HepG2 (cell line): ENCODE results near the gene LRRC3. TPM values are rescaled to one million over a fixed set of nuclear protein-coding genes. Genes with fewer than 3 reads are reported as not detected.

Experiments
- AKAP8 ChIP-seq: sonication (generic); formaldehyde crosslinking; IDR thresholded peaks from 2 replicates; pipeline ENCODE4 v1.5.1; 2020; ENCODE audit warnings: mild to moderate bottlenecking, missing genetic modification reagents
- ATRX ChIP-seq: sonication (generic); formaldehyde crosslinking; IDR thresholded peaks from 2 replicates; pipeline ENCODE4 v1.4.0; 2020; ENCODE audit warnings: missing genetic modification reagents, borderline replicate concordance
- BRCA1 ChIP-seq: sonication (generic); formaldehyde crosslinking; IDR thresholded peaks from 2 replicates; pipeline ENCODE4 v1.4.0; 2020; ENCODE audit warnings: missing genetic modification reagents
- DRAP1 ChIP-seq: IDR thresholded peaks from 2 replicates; pipeline ENCODE4 v1.6.1; 2016; ENCODE audit warnings: missing genetic modification reagents, missing compliant biosample characterization
- KLF12 ChIP-seq: sonication (generic); formaldehyde crosslinking; IDR thresholded peaks from 2 replicates; pipeline ENCODE4 v1.4.0; 2020; ENCODE audit warnings: missing genetic modification reagents, borderline replicate concordance
- MBNL3 ChIP-seq: fragments of 250-450 bp; sonication (Bioruptor Pico); conservative IDR thresholded peaks from 2 replicates; pipeline ENCODE4 v1.8.0; 2022; ENCODE audit warnings: mild to moderate bottlenecking, inconsistent platforms
- MTA3 ChIP-seq: sonication (generic); formaldehyde crosslinking; IDR thresholded peaks from 2 replicates; pipeline ENCODE4 v1.4.0; 2020; ENCODE audit warnings: missing genetic modification reagents
- RARA ChIP-seq: IDR thresholded peaks from 2 replicates; pipeline ENCODE4 v1.6.1; 2016; ENCODE audit warnings: missing genetic modification reagents, missing compliant biosample characterization
- REL ChIP-seq: sonication (generic); formaldehyde crosslinking; conservative IDR thresholded peaks from 2 replicates; pipeline ENCODE4 v1.8.0; 2022; ENCODE audit warnings: mild to moderate bottlenecking, missing genetic modification reagents, moderate library complexity
- TRIM24 ChIP-seq: sonication (generic); formaldehyde crosslinking; IDR thresholded peaks from 2 replicates; pipeline ENCODE4 v1.8.0; 2022; ENCODE audit warnings: mild to moderate bottlenecking, missing genetic modification reagents
- ZBTB4 ChIP-seq: sonication (generic); formaldehyde crosslinking; IDR thresholded peaks from 2 replicates; pipeline ENCODE4 v1.4.0; 2020; ENCODE audit warnings: missing genetic modification reagents, mild to moderate bottlenecking, borderline replicate concordance
- ZFP37 ChIP-seq: sonication (generic); formaldehyde crosslinking; IDR thresholded peaks from 2 replicates; pipeline ENCODE4 v1.4.0; 2020; ENCODE audit warnings: missing genetic modification reagents, borderline replicate concordance
- ZFY ChIP-seq: sonication (generic); formaldehyde crosslinking; IDR thresholded peaks from 2 replicates; pipeline ENCODE4 v1.4.0; 2020; ENCODE audit warnings: missing genetic modification reagents
- ZKSCAN1 ChIP-seq: fragments of 150-350 bp; IDR thresholded peaks from 2 replicates; pipeline ENCODE4 v1.6.1; 2014; ENCODE audit warnings: low read length
- ZMYM2 ChIP-seq: sonication (generic); formaldehyde crosslinking; IDR thresholded peaks from 2 replicates; pipeline ENCODE4 v1.8.0; 2022; ENCODE audit warnings: mild to moderate bottlenecking, missing genetic modification reagents
- ZNF253 ChIP-seq: sonication (generic); formaldehyde crosslinking; IDR thresholded peaks from 2 replicates; pipeline ENCODE4 v1.8.0; 2022; ENCODE audit warnings: mild to moderate bottlenecking, missing genetic modification reagents, borderline replicate concordance
- ZNF30 ChIP-seq: sonication (generic); formaldehyde crosslinking; IDR thresholded peaks from 2 replicates; pipeline ENCODE4 v1.5.0; 2020; ENCODE audit warnings: mild to moderate bottlenecking, missing genetic modification reagents
- ZNF552 ChIP-seq: sonication (generic); formaldehyde crosslinking; IDR thresholded peaks from 2 replicates; pipeline ENCODE4 v1.9.0; 2022; ENCODE audit warnings: missing genetic modification reagents, mild to moderate bottlenecking, borderline replicate concordance
- ZNF687 ChIP-seq: sonication (generic); formaldehyde crosslinking; IDR thresholded peaks from 2 replicates; pipeline ENCODE4 v1.5.1; 2020; ENCODE audit warnings: mild to moderate bottlenecking, missing genetic modification reagents, moderate library complexity
- ZNF879 ChIP-seq: sonication (generic); formaldehyde crosslinking; IDR thresholded peaks from 2 replicates; pipeline ENCODE4 v1.8.1; 2023; ENCODE audit warnings: missing genetic modification reagents
- ZSCAN20 ChIP-seq: sonication (generic); formaldehyde crosslinking; IDR thresholded peaks from 2 replicates; pipeline ENCODE4 v1.4.0; 2020; ENCODE audit warnings: missing genetic modification reagents, mild to moderate bottlenecking, borderline replicate concordance
- ZSCAN9 ChIP-seq: IDR thresholded peaks from 2 replicates; pipeline ENCODE4 v1.6.1; 2016; ENCODE audit warnings: borderline replicate concordance
- polyA plus RNA-seq, 8 experiments: library from polyadenylated mRNA; depleted of rRNA in 3 of 8; stranded (reverse) in 7 of 8; unstranded in 1 of 8; fragments of >200 nt; fragmentation: Illumina TruSeq in 4 of 8; extraction: Trizol in 4 of 8; gene quantifications; 2 replicates each; pipeline versions ENCODE4 v1.2.1 to v1.2.3, GENCODE V29; 2011 to 2016; ENCODE audit warnings: low read depth in 4 of 8, missing spikeins in 1 of 8, mixed read lengths in 1 of 8; ENCODE audit not compliant: insufficient read depth in 1 of 8
- total RNA-seq, 5 experiments: library from RNA; depleted of rRNA; stranded (reverse); fragments of >200 nt; fragmentation: Illumina TruSeq; extraction: Trizol; gene quantifications; 2 replicates each; pipeline ENCODE4 v1.2.3, GENCODE V29; 2016; ENCODE audit warnings: low read depth in 1 of 5

Gene LRRC3
- total and polyA plus RNA-seq, 2 of the 13 experiments (the other 11 are each of a cell fraction or from before 2014, with no cell fraction given), result 4.8 to 16.5 TPM

- TF ChIP-seq DRAP1 (CRISPR knock-in tag) (no peak), ZNF687 (CRISPR knock-in tag) (peak; percentile 71), REL (CRISPR knock-in tag) (no peak), KLF12 (no peak), ZFY (CRISPR knock-in tag) (no peak), TRIM24 (CRISPR knock-in tag) (0 out of 2 replicates have a peak, but pooled peaks have one; percentile 29), ZNF552 (CRISPR knock-in tag) (no peak), ZBTB4 (0 out of 2 replicates have a peak, but pooled peaks have one; percentile 28), ZMYM2 (no peak), ATRX (CRISPR knock-in tag) (no peak), MTA3 (CRISPR knock-in tag) (no peak), AKAP8 (CRISPR knock-in tag) (no peak), ZNF253 (CRISPR knock-in tag) (no peak), ZFP37 (CRISPR knock-in tag) (no peak), MBNL3 (no peak), ZKSCAN1 (no peak), ZNF30 (CRISPR knock-in tag) (no peak), ZSCAN20 (CRISPR knock-in tag) (no peak), BRCA1 (CRISPR knock-in tag) (no peak), ZNF879 (CRISPR knock-in tag) (no peak), ZSCAN9 (no peak), RARA (0 out of 2 replicates have a peak, but pooled peaks have one; percentile 8)
Measured at GRCh38 chr21:44480200-44481053, 25.1 kb downstream of the LRRC3 start (continued).
